GM18868 (cell line): ENCODE measurements around the gene PANX3.
"Not testable (repeated sequence)": the region's sequence is repeated elsewhere in the genome, so short reads cannot be mapped to it uniquely, and the experiment has no call there.

Experiments
- ATAC-seq: cut with Tn5 transposase; IDR thresholded peaks from one replicate; pipeline ENCODE4 v1.9.1; 2021; ENCODE audit warnings: mild to moderate bottlenecking, moderate library complexity; ENCODE audit not compliant: unreplicated experiment

The PANX3 gene, protein sequence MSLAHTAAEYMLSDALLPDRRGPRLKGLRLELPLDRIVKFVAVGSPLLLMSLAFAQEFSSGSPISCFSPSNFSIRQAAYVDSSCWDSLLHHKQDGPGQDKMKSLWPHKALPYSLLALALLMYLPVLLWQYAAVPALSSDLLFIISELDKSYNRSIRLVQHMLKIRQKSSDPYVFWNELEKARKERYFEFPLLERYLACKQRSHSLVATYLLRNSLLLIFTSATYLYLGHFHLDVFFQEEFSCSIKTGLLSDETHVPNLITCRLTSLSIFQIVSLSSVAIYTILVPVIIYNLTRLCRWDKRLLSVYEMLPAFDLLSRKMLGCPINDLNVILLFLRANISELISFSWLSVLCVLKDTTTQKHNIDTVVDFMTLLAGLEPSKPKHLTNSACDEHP

DNA sequence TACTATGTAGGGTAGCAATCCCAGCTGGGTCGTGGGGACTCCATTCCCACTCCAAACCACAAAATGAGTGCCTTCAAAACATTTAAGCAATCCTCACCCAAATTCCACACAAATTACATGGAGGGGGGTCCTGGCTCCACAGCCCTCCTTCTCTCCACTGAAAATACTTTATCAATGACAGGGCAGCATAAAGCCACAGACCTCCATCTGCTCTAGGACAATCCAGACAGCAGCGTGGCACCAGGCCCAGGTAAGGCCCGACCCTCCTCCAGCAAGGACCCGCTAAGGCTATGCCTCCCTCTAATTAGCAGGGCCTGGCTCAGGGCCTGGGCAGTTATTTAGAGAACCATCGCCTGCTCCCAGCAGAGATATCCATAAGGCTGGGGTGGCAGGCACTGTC is at the start of gene PANX3:
TSS of gene PANX3 (plus strand) at position 365 of the 400 bp plus-strand sequence. CDS start 129 bp downstream, outside the sequence.
- no peak for ATAC-seq

DNA sequence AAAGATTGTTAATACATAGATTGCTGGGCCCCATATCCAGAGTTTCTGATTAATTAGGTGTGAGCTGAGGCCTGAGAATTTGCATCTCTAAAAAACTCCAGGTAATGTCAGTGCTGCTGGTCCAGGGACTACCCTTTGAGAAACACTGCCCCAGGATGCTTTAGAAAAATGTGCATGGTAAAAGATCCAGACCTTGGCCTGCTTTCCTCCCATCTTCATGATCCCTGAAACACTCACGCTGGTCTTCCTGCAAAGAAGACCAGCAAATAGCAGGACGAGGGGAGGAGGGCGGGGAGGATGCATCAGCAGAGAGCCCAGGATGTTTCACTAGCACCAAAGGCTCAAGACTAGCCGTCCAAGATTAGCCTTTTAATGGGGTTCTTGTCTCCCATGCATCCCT is 41.5 kb upstream of the PANX3 start, which contains the start of gene OR8A1:
TSS of gene OR8A1 (plus strand) at position 301 of the 400 bp plus-strand sequence. CDS start 123 bp downstream, outside the sequence.
- ATAC-seq = no peak

DNA sequence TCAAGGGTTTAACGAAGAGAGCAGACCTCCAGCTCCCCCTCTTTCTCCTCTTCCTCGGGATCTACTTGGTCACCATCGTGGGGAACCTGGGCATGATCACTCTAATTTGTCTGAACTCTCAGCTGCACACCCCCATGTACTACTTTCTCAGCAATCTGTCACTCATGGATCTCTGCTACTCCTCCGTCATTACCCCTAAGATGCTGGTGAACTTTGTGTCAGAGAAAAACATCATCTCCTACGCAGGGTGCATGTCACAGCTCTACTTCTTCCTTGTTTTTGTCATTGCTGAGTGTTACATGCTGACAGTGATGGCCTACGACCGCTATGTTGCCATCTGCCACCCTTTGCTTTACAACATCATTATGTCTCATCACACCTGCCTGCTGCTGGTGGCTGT is 41.1 kb upstream of the PANX3 start:
- ATAC-seq = no peak

GRCh38 chr11:124577716-124578427 is 33.4 kb upstream of the PANX3 start:
- no peak for ATAC-seq

GRCh38 chr11:124578761-124579160 is 32.5 kb upstream of the PANX3 start:
- ATAC-seq = no peak

- no peak for ATAC-seq
Observed at GRCh38 chr11:124581817-124582216, 29.4 kb upstream of the PANX3 start.

DNA sequence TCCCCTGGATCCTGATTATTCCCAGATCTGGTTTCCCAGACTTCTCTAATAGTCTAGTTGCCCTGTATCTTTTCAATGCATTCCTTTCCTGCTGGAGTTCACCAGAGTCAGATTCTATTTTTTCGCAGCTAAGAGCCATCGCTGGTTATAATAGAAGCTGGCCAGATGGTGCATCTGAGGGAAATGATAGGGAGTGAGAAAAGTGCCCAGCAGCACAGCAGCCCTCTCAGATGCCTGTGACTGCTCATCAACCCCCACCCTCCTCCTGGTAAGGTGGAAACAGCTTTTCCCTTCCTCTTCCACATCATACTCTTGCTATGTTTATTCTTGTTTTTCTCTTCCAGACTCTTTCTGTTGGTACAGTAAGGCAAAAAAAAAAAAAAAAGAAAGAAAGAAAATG is 28.7 kb upstream of the PANX3 start:
- ATAC-seq = no peak

GRCh38 chr11:124583781-124584180 is 27.4 kb upstream of the PANX3 start:
- no peak for ATAC-seq

DNA sequence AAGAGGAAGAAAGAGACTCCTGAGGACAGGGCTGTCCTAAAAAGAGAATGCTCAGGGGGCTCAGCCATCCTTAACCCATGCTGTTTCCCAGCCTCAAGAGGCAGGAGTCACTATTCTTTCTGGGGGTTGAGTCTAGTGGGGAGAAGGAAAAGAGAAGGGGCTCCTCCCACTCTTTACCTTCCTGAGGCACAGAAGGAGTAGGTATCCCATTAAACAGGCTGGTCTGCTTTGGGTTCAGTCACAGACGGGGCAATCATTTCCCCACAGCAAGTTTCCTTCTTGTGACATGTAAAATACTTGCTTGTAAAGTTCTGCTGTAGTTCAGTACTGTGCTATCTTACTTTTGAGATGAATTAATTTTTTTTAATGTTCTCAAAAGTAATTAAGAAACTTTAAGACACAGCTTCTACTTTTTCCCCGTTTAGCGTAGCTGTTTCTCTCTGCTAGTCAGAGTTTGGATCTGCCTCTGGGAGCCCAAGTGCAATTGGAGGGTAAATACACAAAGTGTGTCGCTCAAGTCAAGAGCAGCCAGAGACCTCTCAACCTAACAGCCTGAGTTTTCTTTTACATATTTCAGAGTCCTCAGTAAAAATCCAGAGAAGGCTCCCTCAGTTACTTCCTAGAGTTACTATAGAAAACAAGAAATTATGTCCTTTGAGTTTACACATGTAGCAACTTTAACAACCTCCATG is 26.4 kb upstream of the PANX3 start:
- ATAC-seq = no peak

DNA sequence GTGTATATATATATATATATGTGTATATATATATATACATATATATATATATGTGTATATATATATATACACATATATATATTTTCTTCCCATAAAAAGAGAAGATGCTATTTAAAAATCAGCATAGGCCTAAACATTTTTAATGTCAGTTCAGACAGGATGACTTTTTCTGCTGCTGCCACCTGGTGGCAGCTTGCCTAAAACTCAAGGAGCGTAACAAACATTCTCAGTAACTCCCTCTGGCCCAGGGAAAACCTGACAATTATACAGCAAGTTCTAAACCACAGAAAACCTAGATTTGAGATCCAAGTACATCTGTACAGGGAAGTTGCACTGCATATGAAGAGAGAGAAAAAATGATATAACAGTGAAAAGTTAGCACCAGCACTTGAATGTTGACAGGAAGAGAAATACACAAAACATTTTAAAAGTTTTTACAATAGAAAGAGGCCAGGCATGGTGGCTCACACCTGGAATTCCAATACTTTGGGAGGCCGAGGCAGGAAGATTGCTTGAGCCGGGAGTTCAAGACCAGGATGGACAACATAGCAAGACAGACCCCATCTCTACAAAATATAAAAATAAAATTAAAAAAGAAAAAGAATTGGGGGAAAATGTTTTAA is 24.9 kb upstream of the PANX3 start:
- ATAC-seq = no peak

- no peak for ATAC-seq
Observed at GRCh38 chr11:124591430-124591829, 19.8 kb upstream of the PANX3 start.

DNA sequence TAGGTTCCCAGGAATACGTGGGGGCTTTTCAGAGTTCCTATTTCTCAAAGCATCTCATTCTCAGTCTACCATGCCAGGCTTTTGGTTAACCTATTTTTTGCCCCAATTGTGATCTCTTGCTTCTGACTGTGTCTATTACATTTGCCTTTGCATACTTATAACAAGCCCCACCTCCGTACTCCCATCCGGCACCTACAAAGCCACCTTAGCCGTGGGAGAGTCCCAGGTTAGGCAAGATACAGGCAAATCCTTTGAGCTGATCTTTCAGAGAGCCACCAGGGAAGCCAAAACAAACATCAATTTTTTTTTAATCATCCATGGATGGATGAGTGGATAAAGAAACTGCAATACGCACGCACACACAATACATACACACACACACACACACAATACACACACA is 18.6 kb upstream of the PANX3 start:
- ATAC-seq = no peak

- no peak for ATAC-seq
Observed at GRCh38 chr11:124595302-124595701, 15.9 kb upstream of the PANX3 start.

DNA sequence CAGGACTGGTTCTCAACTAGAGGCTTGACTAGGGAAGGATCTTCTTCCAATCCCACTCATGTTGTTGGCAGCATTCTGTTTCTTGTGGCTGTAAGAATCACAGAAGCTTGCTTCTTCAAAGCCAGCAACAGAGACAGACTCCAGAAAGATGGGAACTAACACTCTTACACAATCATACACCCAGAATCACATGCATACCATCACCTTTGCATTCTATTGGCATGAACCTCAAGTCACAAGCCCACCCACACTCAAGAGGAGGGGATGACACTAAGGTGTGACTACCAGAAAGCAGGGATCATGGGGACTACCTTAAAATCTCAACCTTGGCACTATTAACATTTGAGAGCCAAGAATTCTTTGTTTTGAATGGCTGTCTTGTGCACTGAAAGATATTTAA is 13.6 kb upstream of the PANX3 start:
- no peak for ATAC-seq

- no peak for ATAC-seq
Observed at GRCh38 chr11:124600621-124601320, 10.5 kb upstream of the PANX3 start.

- no peak for ATAC-seq
Observed at GRCh38 chr11:124602193-124602592, 9.0 kb upstream of the PANX3 start.

DNA sequence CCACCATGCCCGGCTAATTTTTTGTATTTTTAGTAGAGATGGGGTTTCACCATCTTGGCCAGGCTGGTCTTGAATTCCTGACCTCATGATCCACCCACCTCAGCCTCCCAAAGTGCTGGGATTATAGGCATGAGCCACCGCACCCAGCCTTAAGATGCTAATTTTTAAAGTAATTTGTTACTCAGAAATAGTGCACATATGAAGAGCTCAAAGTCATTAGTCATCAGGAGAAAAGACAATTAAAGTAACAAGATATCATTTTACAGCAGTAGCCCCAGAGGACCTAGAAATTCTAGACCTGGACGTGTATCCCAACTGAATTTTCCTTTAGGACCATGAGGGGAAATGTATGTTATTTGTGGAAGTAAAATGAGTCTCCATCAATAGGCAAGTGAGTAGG is 8.5 kb upstream of the PANX3 start:
- ATAC-seq = not testable (repeated sequence)

- ATAC-seq = no peak
Observed at GRCh38 chr11:124605719-124606118, 5.5 kb upstream of the PANX3 start.

DNA sequence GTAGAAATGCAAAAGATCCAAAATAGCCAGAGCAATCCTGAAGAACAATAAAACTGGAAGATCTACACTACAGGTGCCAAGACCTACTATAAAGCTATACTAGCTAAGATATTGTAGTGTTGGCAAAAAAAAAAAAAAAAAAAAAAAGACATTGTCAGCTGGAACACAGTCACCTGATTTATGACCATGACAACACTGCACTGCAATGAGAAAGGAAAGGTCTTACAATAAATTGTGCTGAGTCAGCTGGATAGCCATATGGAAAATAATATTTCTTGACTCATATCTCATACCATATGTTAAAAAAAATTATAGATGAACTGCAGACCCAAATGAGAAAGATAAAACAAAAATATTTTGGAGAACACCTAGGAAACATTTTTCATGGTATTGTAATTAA is 3.1 kb upstream of the PANX3 start:
- no peak for ATAC-seq

DNA sequence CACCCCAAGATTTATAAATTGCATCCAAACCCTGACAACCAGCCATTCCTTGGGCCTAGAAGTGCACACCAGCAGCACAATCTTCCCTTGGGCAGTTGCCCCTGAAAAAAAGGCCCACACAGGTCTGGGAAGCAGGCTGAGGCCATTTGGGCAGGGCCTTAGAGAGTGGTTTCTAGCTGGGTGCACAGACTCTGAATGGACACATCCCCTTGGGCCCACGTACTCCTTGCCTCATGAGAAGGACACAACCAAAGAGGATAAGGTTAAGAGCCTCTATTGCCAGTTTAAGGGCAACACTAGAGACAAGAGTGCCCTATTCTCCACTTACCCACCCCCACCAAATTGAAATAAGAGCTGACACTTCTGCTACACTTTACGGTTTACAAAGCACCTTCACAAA is 933 bp upstream of the PANX3 start:
- ATAC-seq = no peak

DNA sequence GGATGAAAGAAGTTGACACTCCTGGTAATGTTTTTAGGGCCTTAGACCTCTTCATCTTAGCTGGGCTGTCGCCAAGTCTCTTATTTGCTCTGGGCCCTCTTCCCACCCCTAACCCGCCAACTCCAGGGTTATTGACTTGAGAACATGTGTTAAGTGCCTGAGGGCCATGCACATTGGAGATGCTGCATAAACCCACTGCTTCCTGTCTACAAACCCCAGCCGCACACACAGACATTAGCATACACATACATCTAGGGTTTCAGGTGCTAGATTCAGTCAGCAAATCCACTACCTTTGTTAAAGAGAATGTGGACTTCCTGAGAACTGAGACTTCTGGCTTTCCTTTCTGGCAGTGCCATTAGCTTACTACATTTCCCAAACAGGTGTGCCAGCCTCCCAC is 817 bp downstream of the PANX3 start:
- peak; percentile 66 for ATAC-seq
